Suppressor macrophage treated with lipopolysaccharide for 4 hours (primary cell): ENCODE data around the gene SLC48A1.
"Not testable (repeated sequence)": the region's sequence is repeated elsewhere in the genome, so short reads cannot be mapped to it uniquely, and the experiment has no call there.

Source experiments
- DNase-seq: peaks from one replicate; pipeline ENCODE4 v3.0.0-alpha.2; 2020

SLC48A1 gene

GRCh38 chr12:47794679-47795078 is 21.6 kb downstream of the SLC48A1 start:
- DNase-seq: no peak

GRCh38 chr12:47795121-47795813 is 22.2 kb downstream of the SLC48A1 start:
- DNase-seq: no peak

GRCh38 chr12:47795814-47796411 is 22.9 kb downstream of the SLC48A1 start:
- no peak for DNase-seq

- DNase-seq: no peak
These were observed 24.4 kb downstream of the SLC48A1 start for GRCh38 chr12:47797441-47797840.

- DNase-seq: no peak
These were observed 25.4 kb downstream of the SLC48A1 start for GRCh38 chr12:47798382-47798948.

- no peak for DNase-seq
These were observed 26.4 kb downstream of the SLC48A1 start for GRCh38 chr12:47799357-47799955.

- no peak for DNase-seq
These were observed 27.5 kb downstream of the SLC48A1 start for GRCh38 chr12:47800582-47800981.

GRCh38 chr12:47801170-47801903 is 28.3 kb downstream of the SLC48A1 start:
- peak; percentile 46 for DNase-seq

GRCh38 chr12:47801904-47802246 is 28.8 kb downstream of the SLC48A1 start:
- DNase-seq: no peak

GRCh38 chr12:47802312-47802711 is 29.3 kb downstream of the SLC48A1 start:
- no peak for DNase-seq

GRCh38 chr12:47803191-47803875 is 30.3 kb downstream of the SLC48A1 start:
- DNase-seq: peak; percentile 46

- DNase-seq: no peak
These were observed 31.1 kb downstream of the SLC48A1 start for GRCh38 chr12:47804171-47804570.

- no peak for DNase-seq
These were observed 32.4 kb downstream of the SLC48A1 start for GRCh38 chr12:47805417-47805816.

- no peak for DNase-seq
These were observed 34.3 kb downstream of the SLC48A1 start for GRCh38 chr12:47807338-47807737.

- DNase-seq: peak; percentile 29
These were observed 35.0 kb downstream of the SLC48A1 start for GRCh38 chr12:47808050-47808449.

GRCh38 chr12:47808574-47809365 is 35.7 kb downstream of the SLC48A1 start:
- peak; percentile 72 for DNase-seq

- not testable (repeated sequence) for DNase-seq
These were observed 36.5 kb downstream of the SLC48A1 start for GRCh38 chr12:47809518-47809917.

- DNase-seq: peak; percentile 69
These were observed 38.0 kb downstream of the SLC48A1 start for GRCh38 chr12:47811072-47811396.

GRCh38 chr12:47811581-47812484 is 38.8 kb downstream of the SLC48A1 start:
- peak; percentile 81 for DNase-seq

GRCh38 chr12:47812797-47813510 is 39.9 kb downstream of the SLC48A1 start:
- DNase-seq: peak; percentile 92
